CD14-positive monocyte (primary cell): ENCODE measurements around the gene DPP10. TPM values are rescaled to one million over a fixed set of nuclear protein-coding genes. Genes with fewer than 3 reads are reported as not detected.

Source experiments
- DNase-seq, 3 donors: peaks; one replicate each; pipeline ENCODE4 v3.0.0-alpha.2; 2011 to 2022
- H2AFZ ChIP-seq: 2 replicates; pipeline ENCODE4 v1.6.0; 2012; ENCODE audit warnings: mild to moderate bottlenecking, low read depth, low read length, inconsistent platforms; ENCODE audit not compliant: insufficient read depth, poor library complexity, severe bottlenecking
- H3K27ac ChIP-seq, 2 donors: 1 replicate in 1 of 2; 2 replicates in 1 of 2; pipeline ENCODE4 v1.5.1; 2012 to 2013; ENCODE audit warnings: low read length in 2 of 2, control low read depth in 1 of 2, inconsistent platforms in 1 of 2, low read depth in 1 of 2, mild to moderate bottlenecking in 1 of 2
- H3K27me3 ChIP-seq, 2 donors: one replicate each; pipeline versions ENCODE4 v1.6.0 to v1.6.1; 2011 to 2013; ENCODE audit warnings: low read length in 2 of 2; ENCODE audit not compliant: control insufficient read depth in 2 of 2, insufficient read depth in 2 of 2
- H3K36me3 ChIP-seq, 2 donors: replicated peaks in 1 of 2; 1 replicate in 1 of 2; 2 replicates in 1 of 2; pipeline versions ENCODE4 v1.5.1 to v1.6.1; 2012 to 2013; ENCODE audit warnings: low read length in 2 of 2, control low read depth in 1 of 2, inconsistent platforms in 1 of 2, mild to moderate bottlenecking in 1 of 2; ENCODE audit not compliant: insufficient read depth in 2 of 2, control insufficient read depth in 1 of 2
- H3K4me1 ChIP-seq, 2 donors: 1 replicate in 1 of 2; 2 replicates in 1 of 2; pipeline versions ENCODE4 v1.5.1 to v1.6.1; 2012 to 2013; ENCODE audit warnings: low read length in 2 of 2, control low read depth in 1 of 2, inconsistent platforms in 1 of 2, mild to moderate bottlenecking in 1 of 2, moderate library complexity in 1 of 2; ENCODE audit not compliant: insufficient read depth in 2 of 2, control insufficient read depth in 1 of 2
- H3K4me2 ChIP-seq: replicated peaks from 2 replicates; pipeline ENCODE3; 2012; ENCODE audit warnings: low read length, moderate library complexity, mild to moderate bottlenecking; ENCODE audit not compliant: poor library complexity, severe bottlenecking; ENCODE audit errors: extremely low read depth
- H3K4me3 ChIP-seq, 3 experiments: fragments of 200-600 bp in 1 of 3; sonication (generic) in 1 of 3; replicated peaks in 1 of 3; 1 replicate in 2 of 3; 2 replicates in 1 of 3; pipeline ENCODE4 v1.5.1; 2011 to 2013; ENCODE audit warnings: low read length in 3 of 3, mild to moderate bottlenecking in 3 of 3, control low read depth in 2 of 3, low read depth in 2 of 3, inconsistent platforms in 1 of 3, moderate library complexity in 1 of 3
- H3K79me2 ChIP-seq: 2 replicates; pipeline ENCODE4 v1.6.0; 2012; ENCODE audit warnings: mild to moderate bottlenecking, control low read depth, inconsistent platforms, low read length, moderate library complexity; ENCODE audit not compliant: insufficient read depth
- H3K9ac ChIP-seq: 2 replicates; pipeline ENCODE4 v1.6.0; 2017; ENCODE audit warnings: low read length, mild to moderate bottlenecking; ENCODE audit not compliant: insufficient read depth, poor library complexity, severe bottlenecking
- H3K9me3 ChIP-seq, 2 donors: replicated peaks in 1 of 2; 1 replicate in 1 of 2; 2 replicates in 1 of 2; pipeline versions ENCODE4 v1.5.1 to v1.6.1; 2012 to 2013; ENCODE audit warnings: low read length in 2 of 2, control low read depth in 1 of 2; ENCODE audit not compliant: control insufficient read depth in 1 of 2, insufficient read depth in 1 of 2
- H4K20me1 ChIP-seq: 2 replicates; pipeline ENCODE4 v1.6.0; 2012; ENCODE audit warnings: mild to moderate bottlenecking, low read length, control low read depth, moderate library complexity; ENCODE audit not compliant: insufficient read depth
- H3K27ac Mint-ChIP-seq, 7 donors: one replicate each; pipeline ENCODE4 v1.8.0; 2020; ENCODE audit warnings: mild to moderate bottlenecking in 7 of 7, mixed read lengths in 7 of 7, moderate library complexity in 6 of 7, inconsistent platforms in 2 of 7
- H3K27me3 Mint-ChIP-seq, 3 donors: one replicate each; pipeline ENCODE4 v1.8.0; 2021 to 2022; ENCODE audit warnings: low read depth in 3 of 3, mild to moderate bottlenecking in 3 of 3, mixed read lengths in 3 of 3, moderate library complexity in 3 of 3, inconsistent platforms in 1 of 3
- H3K36me3 Mint-ChIP-seq, 2 donors: one replicate each; pipeline ENCODE4 v1.8.0; 2020; ENCODE audit warnings: mixed read lengths in 2 of 2, inconsistent platforms in 1 of 2, mild to moderate bottlenecking in 1 of 2
- H3K4me1 Mint-ChIP-seq: one replicate; pipeline ENCODE4 v1.8.0; 2020; ENCODE audit warnings: mild to moderate bottlenecking, mixed read lengths
- H3K4me3 Mint-ChIP-seq, 2 donors: one replicate each; pipeline ENCODE4 v1.8.0; 2020; ENCODE audit warnings: mild to moderate bottlenecking in 2 of 2, mixed read lengths in 2 of 2, moderate library complexity in 1 of 2
- H3K9me3 Mint-ChIP-seq, 7 donors: one replicate each; pipeline ENCODE4 v1.8.0; 2020 to 2022; ENCODE audit warnings: mixed read lengths in 7 of 7, mild to moderate bottlenecking in 6 of 7, moderate library complexity in 6 of 7, inconsistent platforms in 2 of 7
- CTCF ChIP-seq: fragments of 200-600 bp; IDR thresholded peaks from one replicate; pipeline ENCODE4 v1.8.0; 2022; ENCODE audit warnings: antibody characterized with exemption, mild to moderate bottlenecking
- WGBS: methylation state at CpG from one replicate; pipeline ENCODE4 v1.1.5; 2013; ENCODE audit warnings: missing lambda C conversion rate; ENCODE audit not compliant: insufficient coverage; 5-methylcytosine and 5-hydroxymethylcytosine counted together
- intact Hi-C, 2 donors: fragments of 100-400 bp; cut with micrococcal nuclease; formaldehyde crosslinking; loops; one replicate each; pipeline versions ENCODE4 v1.15.0 to v1.15.1; 2023
- polyA plus RNA-seq, 3 donors: library from polyadenylated mRNA; depleted of rRNA in 1 of 3; unstranded in 2 of 3; stranded (reverse) in 1 of 3; fragments of 300-500 nt in 2 of 3; fragments of >200 nt in 1 of 3; fragmentation: Illumina TruSeq in 2 of 3; gene quantifications; 1 replicate in 2 of 3; 2 replicates in 1 of 3; pipeline ENCODE4 v1.2.3, GENCODE V29; 2012 to 2021

DPP10 gene
- polyA plus RNA-seq, 3 donors, result not detected

GRCh38 chr2:115533081-115533480, 1090.6 kb downstream of the DPP10 start:
- H3K9me3 Mint-ChIP-seq, result no peaks in the 10 kb centered on the region
- H3K27ac ChIP-seq, result no peak overlapping the region
- H3K9me3 ChIP-seq, result no peaks in the 10 kb centered on the region
- H3K27me3 ChIP-seq, result no peaks in the 10 kb centered on the region
- no peak overlapping the region for H3K4me2 ChIP-seq
- no peaks in the 10 kb centered on the region for H3K27me3 Mint-ChIP-seq
- H3K9ac ChIP-seq, result no peak overlapping the region
- H3K79me2 ChIP-seq, result no peaks in the 10 kb centered on the region
- no peak overlapping the region for H3K4me3 ChIP-seq
- H3K27ac Mint-ChIP-seq, result no peak overlapping the region
- H3K4me1 ChIP-seq, result no peaks in the 10 kb centered on the region
- H3K4me1 Mint-ChIP-seq, result no peaks in the 10 kb centered on the region
- no peaks in the 10 kb centered on the region for H3K36me3 Mint-ChIP-seq
- H2AFZ ChIP-seq, result no peak overlapping the region
- no peaks in the 10 kb centered on the region for H4K20me1 ChIP-seq
- no peak for DNase-seq
- no peak overlapping the region for H3K4me3 Mint-ChIP-seq
- no peak for TF ChIP-seq CTCF
- 100% methylated on average over 2 of the region's 4 CpGs for WGBS
- intact Hi-C loops, result no loop called here
- H3K36me3 ChIP-seq, result no peaks in the 10 kb centered on the region

DNA sequence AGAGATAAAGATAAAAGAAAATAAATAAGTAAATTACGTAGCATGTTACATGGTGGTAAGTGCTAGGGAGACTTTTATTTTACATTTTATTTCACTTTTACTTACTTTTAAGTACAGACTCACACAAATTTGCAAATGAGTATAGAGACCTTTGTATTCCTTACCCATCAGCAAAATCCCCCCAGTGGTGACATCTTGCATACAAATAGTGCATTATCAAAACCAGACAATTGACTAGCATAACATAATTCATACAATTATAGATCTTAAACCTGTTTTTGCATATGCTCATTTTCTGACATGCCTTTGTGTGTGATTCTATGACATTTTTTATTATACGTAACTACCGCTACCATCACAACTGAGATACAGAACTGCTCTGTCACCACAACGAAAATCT, 1099.4 kb downstream of the DPP10 start:
- Mint-ChIP-seq H3K9me3 (peaks cover 0 to 4% (median 0%) of the 10 kb centered on the region in 7 donors), H3K27ac (no peak overlapping the region), H3K36me3 (no peaks in the 10 kb centered on the region), H3K27me3 (no peaks in the 10 kb centered on the region), H3K4me3 (no peak overlapping the region), H3K4me1 (no peaks in the 10 kb centered on the region)
- Histone ChIP-seq H3K27me3 (no peaks in the 10 kb centered on the region), H2AFZ (no peak overlapping the region), H3K9me3 (no peaks in the 10 kb centered on the region), H3K9ac (no peak overlapping the region), H3K4me2 (no peak overlapping the region), H3K36me3 (no peaks in the 10 kb centered on the region), H3K4me1 (no peaks in the 10 kb centered on the region), H3K79me2 (no peaks in the 10 kb centered on the region), H3K4me3 (no peak overlapping the region), H3K27ac (no peak overlapping the region), H4K20me1 (no peaks in the 10 kb centered on the region)
- no CpG with 5 or more reads among the region's 4 CpGs for WGBS
- intact Hi-C loops, result no loop called here
- no peak for DNase-seq
- no peak for TF ChIP-seq CTCF
